ENCODE results near the gene CTCF. TPM values are rescaled to one million over a fixed set of nuclear protein-coding genes. Genes with fewer than 3 reads are reported as not detected.

Gene CTCF
- total RNA-seq, 2 donors from 2014 or later = 55.5 to 71.1 TPM

DNA sequence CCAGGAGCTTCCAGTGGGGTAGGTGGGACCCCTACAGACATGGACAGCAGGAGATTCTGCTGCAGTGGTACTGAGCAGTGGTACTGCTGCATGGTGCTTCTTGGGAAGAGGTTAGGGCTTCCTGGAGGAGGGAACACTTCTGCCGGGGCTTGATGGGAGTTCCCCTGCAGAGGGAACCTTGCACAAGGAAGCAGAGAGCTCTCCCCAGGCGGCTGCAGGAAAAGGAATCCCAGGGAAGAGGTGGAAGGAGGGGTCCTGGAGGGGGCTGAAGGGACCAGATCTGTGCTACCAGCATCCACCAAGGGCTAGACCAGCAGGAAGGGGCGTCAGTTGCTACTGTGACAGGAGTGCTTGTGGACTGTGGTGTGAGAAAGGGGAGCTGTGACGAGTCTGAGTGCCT, 23.1 kb upstream of the CTCF start:
- no peak for ATAC-seq (replicated peaks in 1 of 2)
- no peak overlapping the region for H3K27ac Mint-ChIP-seq

DNA sequence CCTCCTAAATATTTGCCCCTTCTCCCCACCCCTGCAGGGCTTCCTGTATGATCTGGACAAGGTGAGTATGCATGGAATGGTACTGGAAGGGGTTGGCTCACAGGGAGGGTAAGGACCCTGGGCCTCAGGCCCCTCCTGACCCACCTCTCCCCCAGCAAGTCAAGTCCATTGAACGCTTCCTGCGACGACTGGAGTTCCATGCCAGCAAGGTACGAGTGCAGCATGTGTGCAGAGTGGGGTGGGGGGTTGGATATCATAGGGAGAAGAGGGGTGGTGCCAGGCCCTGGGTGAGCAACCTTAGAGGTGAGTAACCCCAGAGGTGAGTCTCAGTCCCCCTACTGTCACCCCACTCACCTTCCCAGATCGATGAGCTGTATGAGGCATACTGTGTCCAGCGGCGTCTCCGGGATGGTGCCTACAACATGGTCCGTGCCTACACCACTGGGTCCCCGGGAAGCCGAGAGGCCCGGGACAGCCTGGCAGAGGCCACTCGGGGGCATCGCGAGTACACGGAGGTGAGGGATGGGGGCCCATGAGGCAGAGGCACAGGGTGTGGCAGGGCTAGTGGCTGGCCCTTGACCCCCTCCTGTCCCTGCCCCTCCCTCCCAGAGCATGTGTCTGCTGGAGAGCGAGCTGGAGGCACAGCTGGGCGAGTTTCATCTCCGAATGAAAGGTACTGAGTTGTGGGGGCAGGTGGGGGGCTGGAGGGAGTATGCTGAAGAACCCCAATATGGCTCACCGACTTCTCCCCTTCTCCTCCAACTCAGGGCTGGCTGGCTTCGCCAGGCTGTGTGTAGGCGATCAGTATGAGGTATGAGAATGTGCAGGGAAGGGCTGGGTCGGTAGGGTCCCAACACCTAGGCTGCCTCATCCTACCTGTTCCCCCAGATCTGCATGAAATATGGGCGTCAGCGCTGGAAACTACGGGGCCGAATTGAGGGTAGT, 22.4 kb upstream of the CTCF start:
- Mint-ChIP-seq H3K27me3 (ENCODE audit: low read depth) (peaks cover 22% of the 10 kb centered on the region), H3K4me3 (peak overlapping the region in 1 of 2 donors; percentile 69), H3K4me1 (ENCODE audit: low read depth) (peaks cover 54% of the 10 kb centered on the region), H3K36me3 (ENCODE audit: insufficient read depth in 2 of 2) (peaks cover 4 to 8% of the 10 kb centered on the region in 2 donors), H3K9me3 (no peaks in the 10 kb centered on the region), H3K27ac (no peak overlapping the region)
- DNase-seq (no peak), ATAC-seq (replicated peaks in 1 of 2) (no peak)

More for the DNA sequence above, 23.1 kb upstream of the CTCF start:
- Mint-ChIP-seq H3K27me3 (ENCODE audit: low read depth) (peaks cover 22% of the 10 kb centered on the region), H3K4me1 (ENCODE audit: low read depth) (peaks cover 51% of the 10 kb centered on the region), H3K36me3 (ENCODE audit: insufficient read depth in 2 of 2) (peaks cover 4 to 8% of the 10 kb centered on the region in 2 donors), H3K9me3 (no peaks in the 10 kb centered on the region), H3K4me3 (peak overlapping the region; percentile 48 to 69)
- DNase-seq = no peak

DNA sequence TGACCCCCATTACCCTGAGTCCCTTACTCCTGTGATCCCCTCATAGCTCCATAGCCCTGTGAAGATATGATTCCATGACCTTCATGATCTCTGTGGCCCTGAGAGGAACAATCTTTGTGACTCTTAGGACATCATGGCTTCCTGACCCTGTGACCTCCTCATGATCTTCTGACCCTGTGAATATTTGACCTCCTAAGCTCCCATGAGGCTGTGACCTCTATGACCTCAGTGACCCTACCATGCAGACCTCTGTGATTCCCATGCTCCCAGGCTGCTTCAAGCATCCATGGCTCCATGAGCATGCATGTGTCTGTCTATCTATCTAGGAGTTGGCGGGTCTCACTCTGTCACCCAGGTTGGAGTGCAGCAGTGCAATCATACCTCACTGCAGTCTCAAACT, 21.6 kb upstream of the CTCF start:
- Mint-ChIP-seq H3K27me3 (ENCODE audit: low read depth) (peaks cover 14% of the 10 kb centered on the region), H3K9me3 (no peaks in the 10 kb centered on the region), H3K27ac (no peak overlapping the region), H3K4me3 (no peak overlapping the region), H3K36me3 (ENCODE audit: insufficient read depth in 2 of 2) (peaks cover 4 to 8% of the 10 kb centered on the region in 2 donors), H3K4me1 (ENCODE audit: low read depth) (peaks cover 52% of the 10 kb centered on the region)
- DNase-seq (no peak), ATAC-seq (replicated peaks in 1 of 2) (no peak)

DNA sequence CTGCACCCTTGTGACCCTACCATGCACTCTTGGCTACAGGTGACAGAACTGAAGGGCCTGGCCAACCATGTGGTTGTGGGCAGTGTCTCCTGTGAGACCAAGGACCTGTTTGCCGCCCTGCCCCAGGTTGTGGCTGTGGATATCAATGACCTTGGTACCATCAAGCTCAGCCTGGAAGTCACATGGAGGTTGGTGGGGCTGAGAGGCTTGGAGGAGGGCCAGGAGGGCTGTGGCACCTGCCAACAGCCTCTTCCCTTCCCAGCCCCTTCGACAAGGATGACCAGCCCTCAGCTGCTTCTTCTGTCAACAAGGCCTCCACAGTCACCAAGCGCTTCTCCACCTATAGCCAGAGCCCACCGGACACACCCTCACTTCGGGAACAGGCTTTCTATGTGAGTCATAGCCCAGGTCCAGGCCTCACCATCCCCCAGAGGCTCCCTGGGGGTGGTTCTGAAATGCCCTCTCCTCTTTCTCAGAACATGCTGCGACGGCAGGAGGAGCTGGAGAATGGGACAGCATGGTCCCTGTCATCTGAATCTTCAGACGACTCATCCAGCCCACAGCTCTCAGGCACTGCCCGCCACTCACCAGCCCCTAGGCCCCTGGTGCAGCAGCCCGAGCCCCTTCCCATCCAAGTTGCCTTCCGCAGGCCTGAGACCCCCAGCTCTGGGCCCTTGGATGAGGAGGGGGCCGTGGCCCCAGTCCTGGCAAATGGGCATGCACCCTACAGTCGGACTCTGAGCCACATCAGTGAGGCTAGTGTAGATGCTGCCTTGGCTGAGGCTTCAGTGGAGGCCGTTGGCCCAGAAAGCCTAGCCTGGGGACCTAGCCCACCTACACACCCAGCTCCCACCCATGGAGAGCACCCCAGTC, 20.7 kb upstream of the CTCF start:
- ATAC-seq (replicated peaks in 1 of 2) (no peak), DNase-seq (no peak)
- no peak overlapping the region for H3K4me3 Mint-ChIP-seq
- H3K27me3 Mint-ChIP-seq (ENCODE audit: low read depth) = peaks cover 5% of the 10 kb centered on the region
- H3K27ac Mint-ChIP-seq = no peak overlapping the region
- no peaks in the 10 kb centered on the region for H3K9me3 Mint-ChIP-seq
- peaks cover 46% of the 10 kb centered on the region for H3K4me1 Mint-ChIP-seq (ENCODE audit: low read depth)
- H3K36me3 Mint-ChIP-seq (ENCODE audit: insufficient read depth in 2 of 2) = peaks cover 4 to 10% of the 10 kb centered on the region in 2 donors

DNA sequence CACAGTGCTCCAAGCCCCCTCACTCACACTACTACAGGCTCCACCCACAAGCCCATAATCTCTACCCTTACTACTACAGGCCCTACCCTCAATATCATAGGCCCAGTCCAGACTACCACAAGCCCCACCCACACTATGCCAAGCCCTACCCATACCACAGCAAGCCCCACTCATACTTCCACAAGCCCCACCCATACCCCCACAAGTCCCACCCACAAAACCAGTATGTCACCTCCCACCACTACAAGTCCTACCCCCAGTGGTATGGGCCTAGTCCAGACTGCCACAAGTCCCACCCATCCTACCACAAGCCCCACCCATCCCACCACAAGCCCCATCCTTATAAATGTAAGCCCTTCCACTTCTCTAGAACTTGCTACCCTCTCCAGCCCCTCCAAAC, 19.9 kb upstream of the CTCF start:
- ATAC-seq (replicated peaks in 1 of 2) = peak; percentile 81

DNA sequence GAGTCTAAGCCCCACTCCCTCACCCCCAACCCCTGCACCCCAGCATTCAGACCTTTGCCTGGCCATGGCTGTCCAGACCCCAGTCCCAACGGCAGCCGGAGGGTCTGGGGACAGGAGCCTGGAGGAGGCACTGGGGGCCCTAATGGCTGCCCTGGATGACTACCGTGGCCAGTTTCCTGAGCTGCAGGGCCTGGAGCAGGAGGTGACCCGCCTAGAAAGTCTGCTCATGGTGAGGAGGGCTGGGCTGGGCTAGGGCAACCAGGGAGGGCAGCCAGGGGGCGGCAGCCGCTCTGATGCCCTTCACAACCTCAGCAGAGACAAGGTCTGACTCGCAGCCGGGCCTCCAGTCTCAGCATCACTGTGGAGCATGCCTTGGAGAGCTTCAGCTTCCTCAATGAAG, 19.3 kb upstream of the CTCF start:
- ATAC-seq (replicated peaks in 1 of 2) = no peak
- Mint-ChIP-seq H3K27ac (no peak overlapping the region), H3K27me3 (ENCODE audit: low read depth) (no peaks in the 10 kb centered on the region), H3K4me3 (no peak overlapping the region), H3K36me3 (ENCODE audit: insufficient read depth in 2 of 2) (peaks cover 4 to 11% of the 10 kb centered on the region in 2 donors), H3K4me1 (ENCODE audit: low read depth) (peaks cover 53% of the 10 kb centered on the region), H3K9me3 (no peaks in the 10 kb centered on the region)
- DNase-seq = no peak

More for the DNA sequence above, 19.9 kb upstream of the CTCF start:
- peaks cover 47% of the 10 kb centered on the region for H3K4me1 Mint-ChIP-seq (ENCODE audit: low read depth)
- peak; percentile 81 for DNase-seq
- no peaks in the 10 kb centered on the region for H3K27me3 Mint-ChIP-seq (ENCODE audit: low read depth)
- H3K4me3 Mint-ChIP-seq = no peak overlapping the region
- no peaks in the 10 kb centered on the region for H3K9me3 Mint-ChIP-seq
- H3K36me3 Mint-ChIP-seq (ENCODE audit: insufficient read depth in 2 of 2) = peaks cover 4 to 10% of the 10 kb centered on the region in 2 donors
- peak overlapping the region; percentile 43 for H3K27ac Mint-ChIP-seq

DNA sequence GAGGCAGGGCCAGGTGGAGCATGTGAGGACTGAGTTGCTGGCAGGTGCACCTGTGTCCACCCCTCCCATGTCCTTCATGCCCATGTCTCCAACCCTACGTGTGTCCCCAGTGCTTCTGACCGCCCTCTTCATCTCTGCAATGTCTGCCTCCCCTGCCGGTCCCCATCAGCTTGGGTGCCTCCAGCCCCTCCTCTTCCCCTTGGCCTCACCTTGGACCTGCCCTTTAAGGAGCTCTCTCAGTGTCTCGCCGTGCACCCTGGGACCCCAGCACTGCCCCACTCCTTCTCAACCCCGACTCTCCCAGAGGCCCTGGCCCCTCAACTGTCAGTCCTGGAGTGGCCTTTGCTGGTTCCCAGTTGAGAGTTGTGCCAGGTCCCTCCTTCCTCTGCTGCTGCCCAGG, 18.7 kb upstream of the CTCF start:
- ATAC-seq (replicated peaks in 1 of 2) (no peak), DNase-seq (no peak)
- H3K9me3 Mint-ChIP-seq = no peaks in the 10 kb centered on the region
- H3K27ac Mint-ChIP-seq = no peak overlapping the region
- no peaks in the 10 kb centered on the region for H3K27me3 Mint-ChIP-seq (ENCODE audit: low read depth)
- H3K36me3 Mint-ChIP-seq (ENCODE audit: insufficient read depth in 2 of 2) = peaks cover 4 to 11% of the 10 kb centered on the region in 2 donors
- H3K4me1 Mint-ChIP-seq (ENCODE audit: low read depth) = peaks cover 57% of the 10 kb centered on the region
- H3K4me3 Mint-ChIP-seq = no peak overlapping the region

DNA sequence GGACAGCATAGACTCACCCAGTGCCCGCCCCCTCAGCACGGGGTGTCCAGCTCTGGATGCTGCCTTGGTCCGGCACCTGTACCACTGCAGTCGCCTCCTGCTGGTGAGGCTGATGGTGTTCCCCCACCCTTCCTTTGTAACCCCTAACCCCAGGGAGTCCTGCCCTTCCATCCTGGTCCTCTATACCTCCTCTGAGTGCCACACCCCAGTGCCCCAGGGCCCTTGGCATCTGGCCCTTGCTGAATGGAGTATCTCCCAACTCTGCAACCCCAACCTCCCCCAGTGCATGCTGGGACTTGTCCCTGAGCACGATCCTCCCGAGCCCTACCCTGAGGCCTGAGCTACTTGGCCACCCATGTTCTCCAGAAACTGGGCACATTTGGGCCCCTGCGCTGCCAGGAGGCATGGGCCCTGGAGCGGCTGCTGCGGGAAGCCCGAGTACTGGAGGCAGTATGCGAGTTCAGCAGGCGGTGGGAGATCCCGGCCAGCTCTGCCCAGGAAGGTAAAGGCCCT, 17.9 kb upstream of the CTCF start:
- Mint-ChIP-seq H3K4me3 (no peak overlapping the region), H3K4me1 (ENCODE audit: low read depth) (peaks cover 59% of the 10 kb centered on the region), H3K27me3 (ENCODE audit: low read depth) (no peaks in the 10 kb centered on the region), H3K27ac (no peak overlapping the region), H3K9me3 (no peaks in the 10 kb centered on the region), H3K36me3 (ENCODE audit: insufficient read depth in 2 of 2) (peaks cover 4 to 11% of the 10 kb centered on the region in 2 donors)
- ATAC-seq (replicated peaks in 1 of 2) (no peak), DNase-seq (no peak)

DNA sequence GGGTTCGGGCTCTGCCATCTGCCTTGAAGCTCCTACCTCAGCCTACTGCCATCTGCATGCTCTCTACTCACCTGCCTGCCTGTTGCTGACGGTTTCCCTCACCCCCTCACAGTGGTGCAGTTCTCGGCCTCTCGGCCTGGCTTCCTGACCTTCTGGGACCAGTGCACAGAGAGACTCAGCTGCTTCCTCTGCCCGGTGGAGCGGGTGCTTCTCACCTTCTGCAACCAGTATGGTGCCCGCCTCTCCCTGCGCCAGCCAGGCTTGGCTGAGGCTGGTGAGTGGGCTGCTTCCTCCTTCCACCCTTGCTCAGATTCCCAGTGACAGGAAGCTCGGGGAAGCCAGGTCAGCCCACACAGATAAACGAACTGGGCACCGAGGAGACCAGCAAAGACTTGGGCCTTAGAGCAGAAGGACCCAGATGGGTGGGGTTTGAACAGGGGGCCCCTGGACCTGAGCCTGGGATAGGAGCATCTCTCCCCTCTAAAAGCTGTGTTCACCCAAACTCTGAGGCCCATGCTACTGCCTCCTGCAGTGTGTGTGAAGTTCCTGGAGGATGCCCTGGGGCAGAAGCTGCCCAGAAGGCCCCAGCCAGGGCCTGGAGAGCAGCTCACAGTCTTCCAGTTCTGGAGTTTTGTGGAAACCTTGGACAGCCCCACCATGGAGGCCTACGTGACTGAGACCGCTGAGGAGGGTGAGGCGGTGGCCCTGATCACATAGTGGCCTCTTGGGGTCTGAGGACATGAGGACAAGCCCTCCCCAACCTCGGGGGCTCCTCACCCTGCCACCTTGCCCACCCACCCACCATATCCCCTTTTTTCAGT, 17.3 kb upstream of the CTCF start:
- Mint-ChIP-seq H3K27ac (no peak overlapping the region), H3K4me3 (no peak overlapping the region), H3K27me3 (ENCODE audit: low read depth) (no peaks in the 10 kb centered on the region), H3K4me1 (ENCODE audit: low read depth) (peaks cover 59% of the 10 kb centered on the region), H3K36me3 (ENCODE audit: insufficient read depth in 2 of 2) (peaks cover 4 to 11% of the 10 kb centered on the region in 2 donors), H3K9me3 (no peaks in the 10 kb centered on the region)
- ATAC-seq (replicated peaks in 1 of 2) = no peak
- DNase-seq = no peak

DNA sequence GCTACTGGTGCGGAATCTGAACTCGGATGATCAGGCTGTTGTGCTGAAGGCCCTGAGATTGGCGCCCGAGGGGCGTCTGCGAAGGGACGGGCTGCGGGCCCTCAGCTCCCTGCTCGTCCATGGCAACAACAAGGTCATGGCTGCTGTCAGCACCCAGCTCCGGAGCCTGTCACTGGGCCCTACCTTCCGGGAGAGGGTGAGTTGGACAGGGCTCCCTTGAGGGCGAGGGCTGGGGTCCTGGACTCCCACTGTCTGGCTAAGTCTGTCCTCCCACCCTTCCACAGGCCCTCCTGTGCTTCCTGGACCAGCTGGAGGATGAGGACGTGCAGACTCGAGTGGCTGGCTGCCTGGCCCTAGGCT, 16.7 kb upstream of the CTCF start:
- no peaks in the 10 kb centered on the region for H3K9me3 Mint-ChIP-seq
- no peak overlapping the region for H3K4me3 Mint-ChIP-seq
- no peak for DNase-seq
- no peak for ATAC-seq (replicated peaks in 1 of 2)
- H3K27me3 Mint-ChIP-seq (ENCODE audit: low read depth) = no peaks in the 10 kb centered on the region
- peaks cover 59% of the 10 kb centered on the region for H3K4me1 Mint-ChIP-seq (ENCODE audit: low read depth)
- H3K27ac Mint-ChIP-seq = no peak overlapping the region
- peaks cover 4 to 11% of the 10 kb centered on the region in 2 donors for H3K36me3 Mint-ChIP-seq (ENCODE audit: insufficient read depth in 2 of 2)

DNA sequence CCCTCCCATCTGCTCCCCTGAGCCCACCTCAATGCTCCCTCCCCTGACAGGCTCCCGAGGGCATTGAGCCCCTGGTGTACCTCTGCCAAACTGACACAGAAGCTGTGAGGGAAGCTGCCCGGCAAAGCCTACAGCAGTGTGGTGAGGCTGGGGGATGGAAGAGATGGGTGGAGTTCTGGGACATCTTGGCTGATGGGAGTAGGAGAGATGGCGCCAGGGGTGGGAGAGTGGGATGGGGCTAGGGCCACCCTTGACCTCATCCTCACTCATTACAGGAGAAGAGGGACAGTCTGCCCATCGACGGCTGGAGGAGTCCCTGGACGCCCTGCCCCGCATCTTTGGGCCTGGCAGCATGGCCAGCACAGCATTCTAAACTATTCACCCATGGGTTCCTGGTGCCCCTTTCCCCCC, 16.2 kb upstream of the CTCF start:
- H3K9me3 Mint-ChIP-seq = no peaks in the 10 kb centered on the region
- H3K27ac Mint-ChIP-seq = no peak overlapping the region
- DNase-seq (no peak), ATAC-seq (replicated peaks in 1 of 2) (no peak)
- H3K36me3 Mint-ChIP-seq (ENCODE audit: insufficient read depth in 2 of 2) = peaks cover 4 to 10% of the 10 kb centered on the region in 2 donors
- peaks cover 56% of the 10 kb centered on the region for H3K4me1 Mint-ChIP-seq (ENCODE audit: low read depth)
- no peak overlapping the region for H3K4me3 Mint-ChIP-seq
- no peaks in the 10 kb centered on the region for H3K27me3 Mint-ChIP-seq (ENCODE audit: low read depth)

DNA sequence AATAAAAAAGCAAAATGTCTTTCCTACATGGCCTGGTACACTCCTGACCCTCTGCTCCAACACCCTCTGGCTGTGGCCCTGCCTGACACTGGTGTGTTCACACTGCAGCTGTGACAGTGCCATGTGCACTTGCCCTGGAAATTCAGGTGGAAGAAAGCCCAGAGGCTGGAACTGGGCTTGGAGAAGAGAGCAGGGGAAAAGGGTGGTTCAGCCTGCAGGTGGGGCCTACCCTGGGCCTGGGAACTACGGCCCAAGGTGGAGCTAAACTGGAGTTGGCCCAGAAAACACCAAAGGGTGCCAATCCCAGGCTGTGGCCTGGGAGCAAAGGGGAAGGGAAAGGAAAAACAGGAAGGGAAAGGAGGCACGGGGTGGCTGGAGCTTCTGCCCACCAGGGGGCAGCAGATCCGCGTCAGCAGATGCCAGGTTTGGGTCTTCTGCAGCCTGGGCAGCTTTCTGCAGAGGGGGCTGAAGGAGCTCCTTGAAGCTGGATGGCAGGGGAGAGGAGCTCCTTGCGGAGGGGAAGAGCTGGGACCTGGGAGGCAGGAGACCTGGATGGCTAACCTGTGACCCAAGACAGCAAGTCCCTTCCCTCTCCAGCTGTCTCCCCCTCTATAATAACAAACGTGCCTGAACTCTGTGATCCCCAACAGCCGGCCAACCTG, 15.4 kb upstream of the CTCF start:
- Mint-ChIP-seq H3K27ac (peak overlapping the region; percentile 37), H3K4me1 (ENCODE audit: low read depth) (peaks cover 48% of the 10 kb centered on the region), H3K36me3 (ENCODE audit: insufficient read depth in 2 of 2) (peaks cover 4 to 7% of the 10 kb centered on the region in 2 donors), H3K27me3 (ENCODE audit: low read depth) (no peaks in the 10 kb centered on the region), H3K9me3 (no peaks in the 10 kb centered on the region), H3K4me3 (peak overlapping the region; percentile 14 to 50)
- peak; percentile 41 to 49 for ATAC-seq (replicated peaks in 1 of 2)
- DNase-seq = peak; percentile 77

Measured in activated T-cell treated with anti-CD3 and anti-CD28 coated beads, Interleukin-2, amount 50 U/mL, for 72 hours (primary cell).